Bronchial epithelial cell (primary cell): ENCODE measurements around the gene STX12. TPM values are rescaled to one million over a fixed set of nuclear protein-coding genes. Genes with fewer than 3 reads are reported as not detected.
"Not testable (repeated sequence)": the region's sequence is repeated elsewhere in the genome, so short reads cannot be mapped to it uniquely, and the experiment has no call there.

Source experiments
- DNase-seq: peaks from one replicate; pipeline ENCODE4 v3.0.0-alpha.2; 2010; ENCODE audit warnings: low read depth
- FAIRE-seq: peaks from 2 replicates; lab custom pipeline; 2011; peaks lifted over from hg19 to GRCh38; lab: Jason Lieb, UNC
- H3K27me3 ChIP-seq: 2 replicates; pipeline ENCODE4 v1.5.1; 2011; ENCODE audit warnings: low read length; ENCODE audit not compliant: control insufficient read depth, insufficient read depth
- H3K36me3 ChIP-seq: 2 replicates; pipeline ENCODE4 v1.5.1; 2011; ENCODE audit warnings: low read length; ENCODE audit not compliant: control insufficient read depth, insufficient read depth
- H3K4me3 ChIP-seq: 2 replicates; pipeline ENCODE4 v1.5.1; 2011; ENCODE audit warnings: mild to moderate bottlenecking, low read depth, low read length, control low read depth
- total RNA-seq: library from RNA; depleted of rRNA; stranded (reverse); fragments of >200 nt; gene quantifications from 2 replicates; pipeline ENCODE4 v1.2.1, GENCODE V29; 2014
- TF ChIP-seq, protein P1 (sequence below): IDR thresholded peaks from 2 replicates; pipeline ENCODE4 v1.5.1; 2011; ENCODE audit warnings: mild to moderate bottlenecking, moderate library complexity, low read length, control low read depth, inconsistent platforms; ENCODE audit not compliant: insufficient read depth, severe bottlenecking

STX12 gene
- total RNA-seq, 1 donor from 2014 or later: 29.7 TPM

DNA sequence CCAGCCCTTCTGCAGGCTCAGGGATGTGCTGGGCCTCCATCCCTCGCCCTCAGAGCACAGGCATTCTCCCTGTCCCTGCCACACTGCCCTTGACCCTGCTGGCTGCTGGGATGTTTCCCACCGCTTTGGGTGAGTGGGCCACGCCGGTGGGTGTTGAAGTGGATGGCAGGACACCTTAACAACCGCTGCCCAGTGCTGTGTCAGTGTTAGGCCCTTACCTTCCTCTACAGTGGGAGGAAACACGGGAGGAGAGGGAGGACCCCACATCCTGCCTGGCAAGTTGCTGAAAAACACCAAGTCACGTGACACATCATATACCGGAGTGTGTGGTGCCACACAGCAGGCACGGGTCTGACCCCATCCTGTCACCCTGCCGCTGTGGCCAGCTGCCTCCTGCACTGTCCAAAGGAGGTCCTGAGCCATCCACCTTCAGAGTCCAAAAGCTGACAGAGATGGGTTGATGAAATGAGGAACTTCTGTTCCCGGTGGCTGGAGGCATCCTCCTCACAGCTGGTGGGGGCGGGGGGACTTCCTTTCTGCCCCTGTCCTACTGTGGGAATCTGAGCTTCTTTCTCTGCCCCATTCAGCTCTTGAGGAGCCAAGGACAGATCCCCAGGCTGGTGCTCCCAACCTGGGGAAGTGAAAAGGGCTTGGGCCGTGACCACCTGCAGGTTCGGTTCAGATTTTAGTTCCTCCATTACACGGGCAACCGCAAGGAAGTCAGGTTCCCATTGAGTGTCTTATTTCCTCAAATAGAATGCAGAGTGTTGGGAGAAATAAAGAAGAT is 96.1 kb downstream of the STX12 start:
- Histone ChIP-seq H3K4me3 (no peak overlapping the region), H3K36me3 (no peaks in the 10 kb centered on the region), H3K27me3 (no peaks in the 10 kb centered on the region)
- no peak for FAIRE-seq
- DNase-seq: no peak
- TF ChIP-seq, protein P1, sequence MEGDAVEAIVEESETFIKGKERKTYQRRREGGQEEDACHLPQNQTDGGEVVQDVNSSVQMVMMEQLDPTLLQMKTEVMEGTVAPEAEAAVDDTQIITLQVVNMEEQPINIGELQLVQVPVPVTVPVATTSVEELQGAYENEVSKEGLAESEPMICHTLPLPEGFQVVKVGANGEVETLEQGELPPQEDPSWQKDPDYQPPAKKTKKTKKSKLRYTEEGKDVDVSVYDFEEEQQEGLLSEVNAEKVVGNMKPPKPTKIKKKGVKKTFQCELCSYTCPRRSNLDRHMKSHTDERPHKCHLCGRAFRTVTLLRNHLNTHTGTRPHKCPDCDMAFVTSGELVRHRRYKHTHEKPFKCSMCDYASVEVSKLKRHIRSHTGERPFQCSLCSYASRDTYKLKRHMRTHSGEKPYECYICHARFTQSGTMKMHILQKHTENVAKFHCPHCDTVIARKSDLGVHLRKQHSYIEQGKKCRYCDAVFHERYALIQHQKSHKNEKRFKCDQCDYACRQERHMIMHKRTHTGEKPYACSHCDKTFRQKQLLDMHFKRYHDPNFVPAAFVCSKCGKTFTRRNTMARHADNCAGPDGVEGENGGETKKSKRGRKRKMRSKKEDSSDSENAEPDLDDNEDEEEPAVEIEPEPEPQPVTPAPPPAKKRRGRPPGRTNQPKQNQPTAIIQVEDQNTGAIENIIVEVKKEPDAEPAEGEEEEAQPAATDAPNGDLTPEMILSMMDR: no peak

DNA sequence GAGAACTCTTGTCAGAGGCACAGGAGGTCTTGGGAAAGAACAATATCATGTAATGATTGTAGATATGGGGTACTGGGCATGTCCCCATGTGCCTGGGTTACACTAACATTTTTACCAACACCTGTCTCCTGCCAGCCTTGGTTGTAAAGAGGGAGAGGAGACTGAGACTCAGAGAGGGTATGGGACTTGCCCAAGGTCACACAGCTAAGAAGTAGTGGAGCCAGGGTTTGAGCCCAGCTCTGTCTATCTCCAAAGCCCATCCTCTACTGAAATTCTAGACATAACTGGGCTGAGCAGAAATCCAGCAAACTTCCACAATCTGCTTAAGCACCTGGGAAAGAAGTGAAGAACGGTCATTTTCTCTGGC is 96.7 kb downstream of the STX12 start:
- Histone ChIP-seq H3K36me3 (no peaks in the 10 kb centered on the region), H3K27me3 (no peaks in the 10 kb centered on the region), H3K4me3 (no peak overlapping the region)
- FAIRE-seq (no peak), DNase-seq (no peak)
- TF ChIP-seq, protein P1: no peak

DNA sequence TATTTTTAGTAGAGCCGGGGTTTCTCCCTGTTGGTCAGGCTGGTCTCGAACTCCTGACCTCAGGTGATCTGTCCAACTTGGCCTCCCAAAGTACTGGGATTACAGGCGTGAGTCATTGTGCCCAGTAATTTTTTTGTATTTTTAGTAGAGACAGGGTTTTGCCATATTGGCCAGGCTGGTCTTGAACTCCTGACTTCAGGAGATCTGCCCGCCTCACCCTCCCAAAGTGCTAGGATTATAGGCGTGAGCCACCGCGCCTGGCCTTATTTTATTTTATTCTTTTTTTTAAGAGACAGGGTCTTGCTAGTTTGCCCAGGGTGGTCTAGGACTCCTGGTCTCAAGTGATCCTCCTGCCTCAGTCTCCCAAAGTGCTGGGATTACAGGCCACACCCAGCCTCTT is 98.1 kb downstream of the STX12 start:
- not testable (repeated sequence) for DNase-seq, H3K27me3 ChIP-seq, H3K36me3 ChIP-seq, H3K4me3 ChIP-seq, FAIRE-seq

DNA sequence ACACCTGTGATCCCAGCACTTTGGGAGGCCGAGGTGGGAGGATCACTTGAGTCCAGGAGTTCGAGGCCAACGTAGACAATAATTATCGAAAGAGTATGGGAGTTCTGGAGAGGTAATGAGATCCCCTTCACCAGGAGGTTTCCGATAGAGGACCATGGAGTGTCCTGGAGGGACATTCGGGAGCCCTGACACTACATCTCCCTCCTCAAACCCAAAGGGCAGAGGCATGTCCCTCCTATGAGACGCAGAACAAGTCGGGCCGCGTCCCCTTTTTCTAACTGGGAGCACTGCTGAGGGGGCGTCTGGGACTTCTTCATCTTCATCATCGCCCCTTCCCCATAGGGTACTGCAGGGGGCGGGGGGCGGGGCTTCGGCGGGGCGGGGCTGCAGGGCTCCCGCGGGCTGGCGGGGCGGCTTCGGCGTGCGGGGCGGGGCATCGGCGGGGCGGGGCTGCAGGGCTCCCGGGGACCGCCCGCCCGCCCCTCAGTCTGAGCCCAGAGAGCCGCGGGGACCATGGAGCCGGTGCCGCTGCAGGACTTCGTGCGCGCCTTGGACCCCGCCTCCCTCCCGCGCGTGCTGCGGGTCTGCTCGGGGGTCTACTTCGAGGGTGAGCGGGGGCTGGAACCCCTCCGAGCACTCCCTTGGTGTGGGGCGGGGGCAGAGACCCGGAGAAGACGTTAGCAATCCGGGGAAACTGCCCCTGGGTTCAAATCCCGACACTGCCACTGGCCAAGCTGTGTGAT is 99.2 kb downstream of the STX12 start, which contains the start of gene THEMIS2:
THEMIS2 (plus strand) TSS at position 486 of the 743 bp plus-strand sequence; CDS start at position 514, 28 bp downstream.
- DNase-seq: no peak

DNA sequence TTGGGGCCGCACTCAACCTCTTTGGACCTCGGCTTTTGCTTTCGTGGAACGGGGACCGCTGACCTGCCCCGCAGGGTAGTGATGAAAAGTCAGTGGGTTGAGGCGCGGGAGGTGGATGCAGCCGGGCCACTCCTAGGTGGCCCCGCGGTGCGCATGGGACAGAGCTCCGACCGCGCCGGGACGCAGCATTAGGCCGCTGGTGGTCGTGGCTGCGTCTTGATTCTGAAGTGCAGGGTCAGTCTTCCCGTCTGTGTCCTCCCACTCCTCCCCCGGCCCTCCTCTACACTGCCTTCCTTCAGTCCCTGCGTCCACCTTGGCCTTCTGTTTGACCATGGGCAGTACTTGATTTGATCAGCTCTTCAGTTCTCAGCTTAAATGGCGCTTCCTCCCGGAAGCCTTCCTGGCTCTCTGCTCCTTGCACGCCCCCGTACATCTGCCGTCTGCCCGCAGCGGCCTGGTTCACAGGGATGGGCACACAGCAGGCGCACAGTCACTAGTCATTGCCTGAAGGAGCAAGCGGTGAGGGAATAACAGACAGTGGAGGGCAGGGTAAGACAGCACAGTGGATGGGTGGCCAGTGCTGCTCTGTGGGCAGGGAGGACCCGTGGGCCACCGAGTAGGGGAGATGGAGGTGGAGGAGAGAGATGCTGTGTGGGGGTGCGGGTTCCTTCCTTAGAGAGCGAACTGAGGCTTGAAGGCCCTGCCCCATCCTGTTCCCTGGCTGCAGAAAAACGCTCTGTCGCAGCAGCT is 100.0 kb downstream of the STX12 start:
- DNase-seq (peak; percentile 45), FAIRE-seq (peak; percentile 72)
- TF ChIP-seq, protein P1: no peak
- no peaks in the 10 kb centered on the region for H3K36me3 ChIP-seq
- H3K27me3 ChIP-seq: no peaks in the 10 kb centered on the region
- H3K4me3 ChIP-seq: peak overlapping the region; percentile 57

More for the DNA sequence above, 99.2 kb downstream of the STX12 start, which contains the start of gene THEMIS2:
- TF ChIP-seq, protein P1: no peak
- no peaks in the 10 kb centered on the region for H3K36me3 ChIP-seq
- no peaks in the 10 kb centered on the region for H3K27me3 ChIP-seq
- FAIRE-seq: no peak
- peak within 1 kb of the TSS; percentile 57 for H3K4me3 ChIP-seq
